Ascending aorta (tissue), 2 donors: ENCODE data around the gene ITGBL1. TPM values are rescaled to one million over a fixed set of nuclear protein-coding genes. Genes with fewer than 3 reads are reported as not detected.

Experiments
- DNase-seq, 2 donors: peaks; one replicate each; pipeline ENCODE4 v3.0.0-alpha.2; 2019; ENCODE audit warnings: low spot score in 2 of 2
- H3K27ac ChIP-seq, 2 donors: fragments of 200-600 bp; sonication (generic); one replicate each; pipeline ENCODE4 v1.5.1; 2016 to 2017; ENCODE audit warnings: mild to moderate bottlenecking in 1 of 2
- H3K27me3 ChIP-seq: fragments of 200-600 bp; sonication (generic); one replicate; pipeline ENCODE4 v1.5.1; 2017
- H3K36me3 ChIP-seq, 2 donors: fragments of 200-600 bp; sonication (generic); one replicate each; pipeline ENCODE4 v1.5.1; 2016
- H3K4me1 ChIP-seq, 2 donors: fragments of 200-600 bp; sonication (generic); one replicate each; pipeline ENCODE4 v1.5.1; 2016 to 2017; ENCODE audit warnings: mild to moderate bottlenecking in 1 of 2
- H3K4me3 ChIP-seq, 2 donors: fragments of 200-600 bp; sonication (generic); one replicate each; pipeline ENCODE4 v1.5.1; 2016 to 2017; ENCODE audit warnings: mild to moderate bottlenecking in 1 of 2
- H3K9me3 ChIP-seq, 2 donors: fragments of 200-600 bp; sonication (generic); one replicate each; pipeline ENCODE4 v1.5.1; 2016
- CTCF ChIP-seq, 3 experiments: fragments of 200-600 bp in 2 of 3; fragments of 450-650 bp in 1 of 3; sonication (generic) in 2 of 3; IDR thresholded peaks; one replicate each; pipeline ENCODE4 v1.5.1; 2016 to 2019; ENCODE audit warnings: antibody characterized with exemption in 3 of 3, mild to moderate bottlenecking in 1 of 3, moderate library complexity in 1 of 3
- intact Hi-C: fragments of 100-400 bp; cut with DNase I; formaldehyde crosslinking; loops from one replicate; pipeline ENCODE4 v1.15.1; 2023
- total RNA-seq: library from RNA; depleted of rRNA; stranded (reverse); fragments of >200 nt; gene quantifications from one replicate; pipeline ENCODE4 v1.1.0, GENCODE V29; 2016

The ITGBL1 gene
- total RNA-seq, 1 donor from 2014 or later = 47.1 TPM

DNA sequence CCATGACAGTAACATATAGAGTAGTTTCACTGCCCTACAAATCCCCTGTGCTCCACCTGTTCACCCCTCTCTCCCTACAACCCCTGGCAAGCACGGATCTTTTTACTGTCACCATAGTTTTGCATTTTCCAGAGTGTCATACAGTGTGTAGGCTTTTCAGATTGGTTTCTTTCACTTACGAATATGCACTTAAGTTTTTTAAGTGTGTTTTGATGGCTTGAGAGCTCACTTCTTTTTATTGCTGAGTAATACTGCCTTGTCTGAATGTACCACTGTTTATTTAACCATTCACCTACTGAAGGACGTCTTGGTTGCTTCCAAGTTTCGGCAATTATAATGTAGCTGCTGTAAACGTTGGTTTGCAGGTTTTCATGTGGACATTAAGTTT, 175.1 kb downstream of the ITGBL1 start:
- TF ChIP-seq CTCF (IDR thresholded peaks at IDR 0.05) = no peak
- Histone ChIP-seq H3K27ac (peak overlapping the region; percentile 67 to 82), H3K9me3 (no peaks in the 10 kb centered on the region), H3K4me1 (peaks cover 4 to 15% of the 10 kb centered on the region in 2 donors), H3K27me3 (no peaks in the 10 kb centered on the region), H3K36me3 (no peaks in the 10 kb centered on the region), H3K4me3 (peak overlapping the region; percentile 50 to 59)
- DNase-seq = no peak
- intact Hi-C loops = loop anchor here (5.0 kb wide), 1 partner anchor 110 kb away; no protein-coding TSS in a partner anchor

DNA sequence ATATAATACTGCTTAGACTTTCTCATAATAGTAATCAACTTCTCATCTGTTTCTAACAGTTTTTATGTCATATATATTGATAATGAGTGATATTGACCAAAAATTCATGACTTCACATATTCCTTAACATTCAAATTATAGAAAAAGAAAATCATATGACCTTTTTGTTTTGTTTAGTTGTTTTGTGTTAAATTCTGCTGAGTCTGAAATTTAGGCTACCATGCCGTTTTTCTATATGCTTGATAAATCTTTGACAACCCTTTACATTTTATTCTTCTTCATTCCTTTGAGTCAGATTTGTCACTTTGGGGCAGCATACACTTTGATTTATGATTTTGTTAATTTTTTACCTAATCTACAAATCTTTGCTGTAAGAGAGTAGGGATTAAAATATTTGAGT, 176.4 kb downstream of the ITGBL1 start:
- Histone ChIP-seq H3K27ac (peak overlapping the region in 1 of 2 donors; percentile 82), H3K36me3 (no peaks in the 10 kb centered on the region), H3K27me3 (no peaks in the 10 kb centered on the region), H3K4me1 (peaks cover 4 to 10% of the 10 kb centered on the region in 2 donors), H3K9me3 (no peaks in the 10 kb centered on the region), H3K4me3 (no peak overlapping the region)
- TF ChIP-seq CTCF (IDR thresholded peaks at IDR 0.05) = no peak
- intact Hi-C loops = loop anchor here (5.0 kb wide), 1 partner anchor 112 kb away; no protein-coding TSS in a partner anchor
- DNase-seq = no peak

DNA sequence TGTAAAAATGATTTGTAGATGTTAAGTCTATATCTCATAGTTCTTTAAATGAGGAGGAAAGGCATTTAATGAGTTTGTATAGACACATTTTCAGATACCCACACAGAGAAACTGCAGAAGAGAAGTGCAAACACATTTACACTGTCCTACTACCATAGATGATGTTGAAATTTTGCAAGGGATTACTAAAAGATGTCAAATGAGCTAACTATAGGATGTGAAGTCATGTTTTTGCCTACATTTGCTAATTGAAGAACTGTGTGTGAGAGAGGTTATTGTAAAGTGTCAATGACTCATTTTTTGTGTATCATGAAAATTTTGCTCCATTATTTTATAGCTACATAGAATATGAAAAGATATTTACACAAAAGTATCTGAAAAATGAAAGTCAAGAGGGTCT, 178.9 kb downstream of the ITGBL1 start:
- no peaks in the 10 kb centered on the region for H3K4me1 ChIP-seq
- no peak overlapping the region for H3K4me3 ChIP-seq
- DNase-seq = no peak
- H3K36me3 ChIP-seq = no peaks in the 10 kb centered on the region
- no peaks in the 10 kb centered on the region for H3K9me3 ChIP-seq
- H3K27ac ChIP-seq = no peak overlapping the region
- intact Hi-C loops = no loop called here
- TF ChIP-seq CTCF (IDR thresholded peaks at IDR 0.05) = no peak
- no peaks in the 10 kb centered on the region for H3K27me3 ChIP-seq

DNA sequence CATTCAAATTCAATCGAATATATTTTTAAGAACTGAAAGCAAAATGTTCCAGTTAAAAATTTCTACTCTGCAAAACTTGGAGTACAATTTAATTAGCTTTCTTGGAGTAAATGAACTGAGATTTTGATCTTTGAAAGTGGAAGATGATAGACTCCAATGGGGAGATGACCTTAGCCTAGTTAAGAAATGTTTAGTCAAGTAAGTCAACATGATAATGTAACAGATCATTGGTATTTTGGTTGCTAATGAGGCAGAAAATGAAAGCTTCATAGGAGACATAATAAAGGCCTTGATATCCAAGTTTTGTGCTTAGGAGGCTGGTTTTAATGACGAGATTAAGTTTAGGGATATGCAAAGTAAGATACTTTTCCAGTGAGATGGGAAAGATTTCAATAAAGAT, 181.7 kb downstream of the ITGBL1 start:
- no peaks in the 10 kb centered on the region for H3K27me3 ChIP-seq
- DNase-seq = no peak
- H3K4me3 ChIP-seq = no peak overlapping the region
- no peaks in the 10 kb centered on the region for H3K36me3 ChIP-seq
- intact Hi-C loops = no loop called here
- no peak for TF ChIP-seq CTCF (IDR thresholded peaks at IDR 0.05)
- H3K27ac ChIP-seq = no peak overlapping the region
- H3K4me1 ChIP-seq = no peaks in the 10 kb centered on the region
- H3K9me3 ChIP-seq = no peaks in the 10 kb centered on the region

GRCh38 chr13:101639711-101640110, 187.2 kb downstream of the ITGBL1 start:
- intact Hi-C loops = no loop called here

More at GRCh38 chr13:101639711-101640110, 187.2 kb downstream of the ITGBL1 start:
- no peak overlapping the region for H3K4me3 ChIP-seq
- TF ChIP-seq CTCF (IDR thresholded peaks at IDR 0.05) = no peak
- no peaks in the 10 kb centered on the region for H3K4me1 ChIP-seq
- H3K36me3 ChIP-seq = no peaks in the 10 kb centered on the region
- no peak overlapping the region for H3K27ac ChIP-seq
- no peaks in the 10 kb centered on the region for H3K27me3 ChIP-seq
- no peak for DNase-seq
- H3K9me3 ChIP-seq = no peaks in the 10 kb centered on the region
